GM12892 (cell line): ENCODE measurements around the gene MUSTN1.

Source experiments
- POLR2A ChIP-seq: IDR thresholded peaks from 2 replicates; pipeline ENCODE4 v1.6.1; 2011; ENCODE audit warnings: low read depth, low read length, control low read depth
- TAF1 ChIP-seq: IDR thresholded peaks from 2 replicates; pipeline ENCODE4 v1.6.1; 2011; ENCODE audit warnings: low read depth, mild to moderate bottlenecking, control low read depth, low read length, borderline replicate concordance

- TF ChIP-seq TAF1 (no peak), POLR2A (no peak)
Observed at GRCh38 chr3:52783211-52783555, 51.6 kb downstream of the MUSTN1 start.
